ENCODE results near the gene TMEM198.

DNA sequence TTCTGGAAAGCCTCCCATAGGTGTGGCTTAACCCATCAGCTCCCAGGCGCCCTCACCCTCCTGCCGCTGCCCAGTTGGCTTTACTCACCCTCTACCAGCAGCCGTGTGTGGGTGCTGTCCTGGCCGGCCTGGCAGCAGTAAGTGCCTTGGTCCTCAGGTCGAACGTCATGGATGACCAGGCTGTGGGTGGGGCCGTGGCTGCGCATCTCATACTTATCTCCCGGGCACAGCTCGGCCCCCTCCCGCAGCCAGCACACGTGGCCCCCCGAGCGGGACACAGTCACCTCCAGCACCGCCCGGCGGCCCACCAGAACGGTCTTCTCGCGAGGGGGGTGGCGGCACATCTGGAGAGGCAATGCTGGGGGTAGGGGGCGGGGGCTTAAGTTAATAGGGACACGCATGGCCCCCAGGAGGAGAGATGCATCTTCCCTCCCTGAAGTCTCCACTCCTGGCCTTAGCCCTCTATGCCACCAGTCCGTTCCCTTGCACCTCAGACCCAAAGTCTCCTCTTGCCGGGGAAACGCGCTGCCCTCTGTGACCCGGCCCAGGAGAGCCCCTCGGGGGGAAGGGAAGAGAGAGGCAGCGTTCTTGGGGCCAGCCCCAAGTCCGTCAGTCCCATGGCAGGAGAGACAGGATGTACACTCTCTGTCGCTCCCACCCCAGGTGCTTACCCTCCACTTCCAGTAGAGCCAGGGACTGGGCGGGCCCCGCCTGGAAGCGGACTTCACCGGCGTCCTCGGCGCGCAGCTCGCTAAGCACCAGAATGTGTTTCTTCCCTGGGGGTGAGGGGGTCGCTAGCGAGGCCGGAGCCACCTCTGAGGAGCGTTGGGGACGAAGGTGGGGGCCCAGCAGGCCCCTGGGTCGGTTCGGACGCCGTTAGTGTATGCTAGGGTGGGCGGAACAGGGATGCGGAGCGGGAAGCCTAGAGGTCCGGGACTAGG, 7.9 kb downstream of the TMEM198 start:
- TF ChIP-seq, protein P1, sequence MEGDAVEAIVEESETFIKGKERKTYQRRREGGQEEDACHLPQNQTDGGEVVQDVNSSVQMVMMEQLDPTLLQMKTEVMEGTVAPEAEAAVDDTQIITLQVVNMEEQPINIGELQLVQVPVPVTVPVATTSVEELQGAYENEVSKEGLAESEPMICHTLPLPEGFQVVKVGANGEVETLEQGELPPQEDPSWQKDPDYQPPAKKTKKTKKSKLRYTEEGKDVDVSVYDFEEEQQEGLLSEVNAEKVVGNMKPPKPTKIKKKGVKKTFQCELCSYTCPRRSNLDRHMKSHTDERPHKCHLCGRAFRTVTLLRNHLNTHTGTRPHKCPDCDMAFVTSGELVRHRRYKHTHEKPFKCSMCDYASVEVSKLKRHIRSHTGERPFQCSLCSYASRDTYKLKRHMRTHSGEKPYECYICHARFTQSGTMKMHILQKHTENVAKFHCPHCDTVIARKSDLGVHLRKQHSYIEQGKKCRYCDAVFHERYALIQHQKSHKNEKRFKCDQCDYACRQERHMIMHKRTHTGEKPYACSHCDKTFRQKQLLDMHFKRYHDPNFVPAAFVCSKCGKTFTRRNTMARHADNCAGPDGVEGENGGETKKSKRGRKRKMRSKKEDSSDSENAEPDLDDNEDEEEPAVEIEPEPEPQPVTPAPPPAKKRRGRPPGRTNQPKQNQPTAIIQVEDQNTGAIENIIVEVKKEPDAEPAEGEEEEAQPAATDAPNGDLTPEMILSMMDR (conservative IDR thresholded peaks at IDR 0.05; ENCODE audit: low read depth, low read length), result no peak
- no peak for TF ChIP-seq EZH2 (IDR thresholded peaks at IDR 0.05; ENCODE audit: low read length, unreplicated experiment)

Measured in PC-3 (cell line).